HEK293 (cell line): ENCODE data around the gene IGDCC3.

ENCODE experiments used
- CTCF ChIA-PET: fragments of 350-600 bp; formaldehyde crosslinking; extraction: SDS; loops from one replicate; lab custom pipeline; 2021; ENCODE audit warnings: antibody characterized with exemption; lab: Yijun Ruan, JAX
- POLR2A ChIA-PET: fragments of 300-600 bp; formaldehyde crosslinking; extraction: SDS; loops from one replicate; lab custom pipeline; 2020; ENCODE audit warnings: antibody characterized with exemption, inconsistent platforms; lab: Yijun Ruan, JAX
- H3K27ac ChIP-seq: fragments of 200-500 bp; sonication (Bioruptor generic); 2 replicates; pipeline ENCODE4 v1.5.1; 2014; ENCODE audit warnings: low read depth, low read length, control low read depth, inconsistent platforms; ENCODE audit errors: extremely low read depth
- H3K36me3 ChIP-seq, 2 experiments: fragments of 200-500 bp in 1 of 2; sonication (Bioruptor generic) in 1 of 2; 1 replicate in 1 of 2; 2 replicates in 1 of 2; pipeline ENCODE4 v1.5.1; 2014 to 2017; ENCODE audit warnings: inconsistent platforms in 2 of 2, low read length in 2 of 2; ENCODE audit not compliant: control insufficient read depth in 2 of 2, insufficient read depth in 1 of 2
- H3K4me1 ChIP-seq: fragments of 200-500 bp; sonication (Bioruptor generic); 2 replicates; pipeline ENCODE4 v1.5.1; 2014; ENCODE audit warnings: mild to moderate bottlenecking, low read length, inconsistent platforms; ENCODE audit not compliant: control insufficient read depth, insufficient read depth
- H3K4me3 ChIP-seq: 2 replicates; pipeline ENCODE4 v1.5.1; 2011; ENCODE audit warnings: low read depth, mild to moderate bottlenecking, control low read depth, low read length, moderate library complexity
- H3K9me3 ChIP-seq: fragments of 200-500 bp; sonication (Bioruptor generic); 2 replicates; pipeline ENCODE4 v1.5.1; 2014; ENCODE audit warnings: low read depth, low read length, inconsistent platforms; ENCODE audit not compliant: control insufficient read depth, insufficient read depth
- GLI4 ChIP-seq: fragments of 450-650 bp; formaldehyde crosslinking; IDR thresholded peaks from 2 replicates; pipeline ENCODE4 v1.5.1; 2016; ENCODE audit warnings: missing biosample characterization, missing genetic modification characterization
- HOXC10 ChIP-seq: sonication (generic); formaldehyde crosslinking; IDR thresholded peaks from 2 replicates; pipeline ENCODE4 v1.8.1; 2023; ENCODE audit warnings: mild to moderate bottlenecking, missing genetic modification reagents
- IKZF3 ChIP-seq: fragments of 450-650 bp; IDR thresholded peaks from 2 replicates; pipeline ENCODE4 v1.5.0; 2018; ENCODE audit warnings: missing biosample characterization, mild to moderate bottlenecking, missing genetic modification characterization, moderate library complexity
- PRDM1 ChIP-seq: fragments of 450-650 bp; formaldehyde crosslinking; IDR thresholded peaks from 2 replicates; pipeline ENCODE4; 2016; ENCODE audit warnings: missing biosample characterization, missing genetic modification characterization
- REPIN1 ChIP-seq: fragments of 450-650 bp; formaldehyde crosslinking; IDR thresholded peaks from 2 replicates; pipeline ENCODE4 v1.5.1; 2017; ENCODE audit warnings: missing biosample characterization, missing genetic modification characterization, low read depth
- SP2 ChIP-seq: fragments of 450-650 bp; formaldehyde crosslinking; IDR thresholded peaks from 2 replicates; pipeline ENCODE4 v1.5.1; 2016; ENCODE audit warnings: missing biosample characterization, missing genetic modification characterization
- TCF7L2 ChIP-seq: IDR thresholded peaks from 2 replicates; pipeline ENCODE4 v1.6.1; 2011; ENCODE audit warnings: low read depth, mild to moderate bottlenecking, inconsistent platforms, low read length, moderate library complexity, borderline replicate concordance
- ZBTB21 ChIP-seq: fragments of 450-650 bp; formaldehyde crosslinking; IDR thresholded peaks from 2 replicates; pipeline ENCODE4 v1.5.1; 2017; ENCODE audit warnings: missing biosample characterization, missing genetic modification characterization
- ZBTB48 ChIP-seq: fragments of 450-650 bp; formaldehyde crosslinking; IDR thresholded peaks from 2 replicates; pipeline ENCODE4 v1.5.1; 2016; ENCODE audit warnings: missing biosample characterization, missing genetic modification characterization
- ZFP41 ChIP-seq: fragments of 450-650 bp; formaldehyde crosslinking; IDR thresholded peaks from 2 replicates; pipeline ENCODE4 v1.5.1; 2016; ENCODE audit warnings: missing biosample characterization, missing genetic modification characterization, borderline replicate concordance
- ZNF146 ChIP-seq: fragments of 450-650 bp; formaldehyde crosslinking; IDR thresholded peaks from 2 replicates; pipeline ENCODE4 v1.5.1; 2016; ENCODE audit warnings: missing biosample characterization, missing genetic modification characterization
- ZNF311 ChIP-seq: fragments of 450-650 bp; formaldehyde crosslinking; IDR thresholded peaks from 2 replicates; pipeline ENCODE4 v1.5.1; 2017; ENCODE audit warnings: missing biosample characterization, missing genetic modification characterization, borderline replicate concordance
- ZNF341 ChIP-seq: fragments of 450-650 bp; formaldehyde crosslinking; IDR thresholded peaks from 2 replicates; pipeline ENCODE4; 2016; ENCODE audit warnings: low read depth, missing biosample characterization, missing genetic modification characterization
- ZNF48 ChIP-seq: fragments of 450-650 bp; formaldehyde crosslinking; IDR thresholded peaks from 2 replicates; pipeline ENCODE4 v1.5.1; 2016; ENCODE audit warnings: missing biosample characterization, missing genetic modification characterization
- ZNF501 ChIP-seq: fragments of 450-650 bp; formaldehyde crosslinking; IDR thresholded peaks from 2 replicates; pipeline ENCODE4 v1.5.1; 2016; ENCODE audit warnings: missing biosample characterization, missing genetic modification characterization
- ZNF514 ChIP-seq: fragments of 450-650 bp; formaldehyde crosslinking; IDR thresholded peaks from 2 replicates; pipeline ENCODE4 v1.5.1; 2016; ENCODE audit warnings: missing biosample characterization, missing genetic modification characterization
- ZNF621 ChIP-seq: fragments of 450-650 bp; formaldehyde crosslinking; IDR thresholded peaks from 2 replicates; pipeline ENCODE4 v1.5.1; 2017; ENCODE audit warnings: missing biosample characterization, missing genetic modification characterization
- ZNF660 ChIP-seq: fragments of 450-650 bp; IDR thresholded peaks from 2 replicates; pipeline ENCODE4 v1.5.1; 2018; ENCODE audit warnings: missing biosample characterization, mild to moderate bottlenecking, missing genetic modification characterization
- ZNF747 ChIP-seq: fragments of 450-650 bp; formaldehyde crosslinking; IDR thresholded peaks from 2 replicates; pipeline ENCODE4 v1.5.1; 2016; ENCODE audit warnings: missing biosample characterization, missing genetic modification characterization
- ZNF768 ChIP-seq: fragments of 450-650 bp; formaldehyde crosslinking; IDR thresholded peaks from 2 replicates; pipeline ENCODE4 v1.5.1; 2018; ENCODE audit warnings: missing biosample characterization, mild to moderate bottlenecking, missing genetic modification characterization
- ZNF837 ChIP-seq: fragments of 450-650 bp; formaldehyde crosslinking; IDR thresholded peaks from 2 replicates; pipeline ENCODE4 v1.5.1; 2016; ENCODE audit warnings: missing biosample characterization, missing genetic modification characterization
- TF ChIP-seq, protein P1 (sequence below): fragments of 450-650 bp; formaldehyde crosslinking; conservative IDR thresholded peaks from 2 replicates; pipeline ENCODE4 v1.5.1; 2016; ENCODE audit warnings: low read depth, missing biosample characterization, missing genetic modification characterization
- TF ChIP-seq, protein P2 (sequence below): fragments of 450-650 bp; formaldehyde crosslinking; IDR thresholded peaks from 2 replicates; pipeline ENCODE4 v1.5.1; 2016; ENCODE audit warnings: missing biosample characterization, missing genetic modification characterization
- TF ChIP-seq, protein P3 (sequence below): fragments of 450-650 bp; formaldehyde crosslinking; IDR thresholded peaks from 2 replicates; pipeline ENCODE4 v1.5.1; 2016; ENCODE audit warnings: missing biosample characterization, missing genetic modification characterization

The IGDCC3 gene

DNA sequence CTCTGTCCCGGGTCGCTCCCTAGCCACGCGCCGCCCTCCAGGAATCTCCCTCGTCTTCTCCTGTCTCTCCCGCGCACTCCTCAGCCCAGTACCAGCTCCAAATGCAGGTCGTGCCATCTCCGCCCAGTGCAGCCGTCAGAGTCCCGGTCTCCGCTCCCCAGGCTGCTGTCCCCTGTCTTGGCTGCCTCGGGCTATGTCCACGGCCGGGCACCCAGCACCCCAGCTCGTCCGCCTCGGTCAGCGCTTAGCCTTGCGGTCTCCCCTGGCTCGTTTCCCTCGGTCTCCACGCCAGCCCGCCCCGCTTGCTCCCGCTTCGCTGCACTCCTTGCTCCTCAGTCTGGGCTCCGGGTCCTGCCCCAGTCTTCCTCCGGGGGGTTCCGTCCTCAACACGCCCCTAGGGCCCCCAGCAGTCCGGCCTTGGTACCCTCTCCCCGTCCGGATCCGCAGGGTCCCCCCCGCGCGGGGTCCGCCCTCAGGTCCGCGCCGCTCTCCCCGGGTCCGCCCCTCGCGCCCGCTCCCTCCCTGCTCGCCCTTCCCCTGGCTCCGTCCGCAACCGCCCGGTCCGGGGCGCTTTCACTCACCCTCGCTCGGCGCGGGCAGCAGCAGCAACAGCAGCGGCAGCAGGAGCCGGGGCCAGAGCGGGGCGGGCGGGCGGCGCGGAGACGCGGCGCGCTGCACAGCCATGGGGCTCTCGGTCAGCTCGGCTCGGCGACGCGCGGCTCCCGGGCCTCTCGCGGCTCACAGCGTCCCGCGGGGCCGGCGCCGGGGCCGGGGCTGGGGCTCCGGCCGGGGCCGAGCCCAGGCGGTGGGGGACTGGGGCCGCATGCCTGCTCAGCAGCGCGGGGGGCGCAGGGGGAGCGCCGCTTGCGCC lies 462 bp downstream of the IGDCC3 start (continued):
- TF ChIP-seq, protein P1, sequence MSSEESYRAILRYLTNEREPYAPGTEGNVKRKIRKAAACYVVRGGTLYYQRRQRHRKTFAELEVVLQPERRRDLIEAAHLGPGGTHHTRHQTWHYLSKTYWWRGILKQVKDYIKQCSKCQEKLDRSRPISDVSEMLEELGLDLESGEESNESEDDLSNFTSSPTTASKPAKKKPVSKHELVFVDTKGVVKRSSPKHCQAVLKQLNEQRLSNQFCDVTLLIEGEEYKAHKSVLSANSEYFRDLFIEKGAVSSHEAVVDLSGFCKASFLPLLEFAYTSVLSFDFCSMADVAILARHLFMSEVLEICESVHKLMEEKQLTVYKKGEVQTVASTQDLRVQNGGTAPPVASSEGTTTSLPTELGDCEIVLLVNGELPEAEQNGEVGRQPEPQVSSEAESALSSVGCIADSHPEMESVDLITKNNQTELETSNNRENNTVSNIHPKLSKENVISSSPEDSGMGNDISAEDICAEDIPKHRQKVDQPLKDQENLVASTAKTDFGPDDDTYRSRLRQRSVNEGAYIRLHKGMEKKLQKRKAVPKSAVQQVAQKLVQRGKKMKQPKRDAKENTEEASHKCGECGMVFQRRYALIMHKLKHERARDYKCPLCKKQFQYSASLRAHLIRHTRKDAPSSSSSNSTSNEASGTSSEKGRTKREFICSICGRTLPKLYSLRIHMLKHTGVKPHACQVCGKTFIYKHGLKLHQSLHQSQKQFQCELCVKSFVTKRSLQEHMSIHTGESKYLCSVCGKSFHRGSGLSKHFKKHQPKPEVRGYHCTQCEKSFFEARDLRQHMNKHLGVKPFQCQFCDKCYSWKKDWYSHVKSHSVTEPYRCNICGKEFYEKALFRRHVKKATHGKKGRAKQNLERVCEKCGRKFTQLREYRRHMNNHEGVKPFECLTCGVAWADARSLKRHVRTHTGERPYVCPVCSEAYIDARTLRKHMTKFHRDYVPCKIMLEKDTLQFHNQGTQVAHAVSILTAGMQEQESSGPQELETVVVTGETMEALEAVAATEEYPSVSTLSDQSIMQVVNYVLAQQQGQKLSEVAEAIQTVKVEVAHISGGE (tag by site-specific recombination), result peak; percentile 84
- no peak for TF ChIP-seq ZNF48 (tag by site-specific recombination)

DNA sequence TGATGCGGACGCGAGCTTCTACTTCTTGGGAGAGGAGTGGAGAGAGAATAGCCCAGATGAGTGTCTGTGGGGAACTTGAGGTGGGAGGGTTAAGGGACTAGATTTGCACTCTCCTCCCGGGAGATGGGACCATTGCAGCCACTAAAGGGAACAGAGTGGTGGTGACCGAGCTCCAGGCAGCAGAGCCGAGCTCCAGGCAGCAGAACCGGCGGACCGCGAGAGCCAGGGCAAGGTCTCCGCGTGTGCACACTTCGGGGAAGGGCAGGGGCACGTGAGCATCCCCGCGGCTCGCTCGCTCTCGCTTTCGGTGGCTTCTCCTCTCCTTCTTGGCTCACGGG lies 1.1 kb downstream of the IGDCC3 start:
- ChIA-PET POLR2A (interaction anchor here (1.0 to 1.2 kb wide), 2 partner anchors 72 to 491 kb away, joined by 3 to 5 read pairs; partner anchors contain the start of gene RNU5B-1), CTCF (interaction anchor here (0.6 to 17.3 kb wide), 4 partner anchors 9 to 57 kb away, joined by 4 to 454 read pairs (median 16); no protein-coding TSS in a partner anchor)
- peak overlapping the region; percentile 57 for H3K4me3 ChIP-seq
- peaks cover 9% of the 10 kb centered on the region for H3K4me1 ChIP-seq
- peak overlapping the region; percentile 57; the same call in 1 of the 2 replicates for H3K27ac ChIP-seq
- H3K9me3 ChIP-seq, result no peaks in the 10 kb centered on the region
- H3K36me3 ChIP-seq, result no peaks in the 10 kb centered on the region; a peak in 1 of 3 replicates
- TF ChIP-seq ZNF341 (tag by site-specific recombination), result peak; percentile 82
- no peak for TF ChIP-seq ZNF747 (tag by site-specific recombination)
- peak; percentile 21; the same call in 1 of the 2 replicates for TF ChIP-seq ZNF660 (tag by site-specific recombination)
- no peak for TF ChIP-seq ZNF621 (tag by site-specific recombination)
- TF ChIP-seq ZNF311, result no peak
- TF ChIP-seq PRDM1 (tag by site-specific recombination), result peak; percentile 84
- TF ChIP-seq ZNF514, result no peak
- TF ChIP-seq HOXC10, result 0 out of 2 replicates have a peak, but pooled peaks have one; percentile 18
- TF ChIP-seq TCF7L2, result no peak
- 0 out of 2 replicates have a peak, but pooled peaks have one; percentile 15 for TF ChIP-seq ZBTB21
- no peak for TF ChIP-seq SP2 (tag by site-specific recombination)
- TF ChIP-seq REPIN1 (tag by site-specific recombination), result 0 out of 2 replicates have a peak, but pooled peaks have one; percentile 39
- TF ChIP-seq, protein P2, sequence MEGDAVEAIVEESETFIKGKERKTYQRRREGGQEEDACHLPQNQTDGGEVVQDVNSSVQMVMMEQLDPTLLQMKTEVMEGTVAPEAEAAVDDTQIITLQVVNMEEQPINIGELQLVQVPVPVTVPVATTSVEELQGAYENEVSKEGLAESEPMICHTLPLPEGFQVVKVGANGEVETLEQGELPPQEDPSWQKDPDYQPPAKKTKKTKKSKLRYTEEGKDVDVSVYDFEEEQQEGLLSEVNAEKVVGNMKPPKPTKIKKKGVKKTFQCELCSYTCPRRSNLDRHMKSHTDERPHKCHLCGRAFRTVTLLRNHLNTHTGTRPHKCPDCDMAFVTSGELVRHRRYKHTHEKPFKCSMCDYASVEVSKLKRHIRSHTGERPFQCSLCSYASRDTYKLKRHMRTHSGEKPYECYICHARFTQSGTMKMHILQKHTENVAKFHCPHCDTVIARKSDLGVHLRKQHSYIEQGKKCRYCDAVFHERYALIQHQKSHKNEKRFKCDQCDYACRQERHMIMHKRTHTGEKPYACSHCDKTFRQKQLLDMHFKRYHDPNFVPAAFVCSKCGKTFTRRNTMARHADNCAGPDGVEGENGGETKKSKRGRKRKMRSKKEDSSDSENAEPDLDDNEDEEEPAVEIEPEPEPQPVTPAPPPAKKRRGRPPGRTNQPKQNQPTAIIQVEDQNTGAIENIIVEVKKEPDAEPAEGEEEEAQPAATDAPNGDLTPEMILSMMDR (tag by site-specific recombination), result no peak
- peak; percentile 56 for TF ChIP-seq IKZF3
- no peak for TF ChIP-seq ZFP41 (tag by site-specific recombination)
- 0 out of 2 replicates have a peak, but pooled peaks have one; percentile 78 for TF ChIP-seq ZNF501
- TF ChIP-seq, protein P1 (tag by site-specific recombination), result no peak
- no peak for TF ChIP-seq ZNF146
- TF ChIP-seq, protein P3, sequence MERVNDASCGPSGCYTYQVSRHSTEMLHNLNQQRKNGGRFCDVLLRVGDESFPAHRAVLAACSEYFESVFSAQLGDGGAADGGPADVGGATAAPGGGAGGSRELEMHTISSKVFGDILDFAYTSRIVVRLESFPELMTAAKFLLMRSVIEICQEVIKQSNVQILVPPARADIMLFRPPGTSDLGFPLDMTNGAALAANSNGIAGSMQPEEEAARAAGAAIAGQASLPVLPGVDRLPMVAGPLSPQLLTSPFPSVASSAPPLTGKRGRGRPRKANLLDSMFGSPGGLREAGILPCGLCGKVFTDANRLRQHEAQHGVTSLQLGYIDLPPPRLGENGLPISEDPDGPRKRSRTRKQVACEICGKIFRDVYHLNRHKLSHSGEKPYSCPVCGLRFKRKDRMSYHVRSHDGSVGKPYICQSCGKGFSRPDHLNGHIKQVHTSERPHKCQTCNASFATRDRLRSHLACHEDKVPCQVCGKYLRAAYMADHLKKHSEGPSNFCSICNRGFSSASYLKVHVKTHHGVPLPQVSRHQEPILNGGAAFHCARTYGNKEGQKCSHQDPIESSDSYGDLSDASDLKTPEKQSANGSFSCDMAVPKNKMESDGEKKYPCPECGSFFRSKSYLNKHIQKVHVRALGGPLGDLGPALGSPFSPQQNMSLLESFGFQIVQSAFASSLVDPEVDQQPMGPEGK, result no peak
- peak; percentile 69; the same call in 1 of the 2 replicates for TF ChIP-seq ZNF768 (tag by site-specific recombination)
- no peak for TF ChIP-seq GLI4 (tag by site-specific recombination)
- peak; percentile 53; the same call in 1 of the 2 replicates for TF ChIP-seq ZNF837 (tag by site-specific recombination)
- TF ChIP-seq ZBTB48 (tag by site-specific recombination), result peak; percentile 88
